KOPT-K1 (cell line): ENCODE measurements around the gene KDR.

Experiments
- H3K27ac ChIP-seq: fragments of 200-600 bp; sonication (generic); 2 replicates; pipeline ENCODE4 v1.5.1; 2016; ENCODE audit warnings: antibody characterized with exemption, mild to moderate bottlenecking, low read depth, low read length; ENCODE audit not compliant: poor library complexity, severe bottlenecking
- H3K36me3 ChIP-seq: fragments of 200-600 bp; sonication (generic); 2 replicates; pipeline ENCODE4 v1.5.1; 2017; ENCODE audit warnings: antibody characterized with exemption, mild to moderate bottlenecking, low read length, moderate library complexity; ENCODE audit not compliant: insufficient read depth
- H3K9me3 ChIP-seq: fragments of 200-600 bp; sonication (generic); 2 replicates; pipeline ENCODE4 v1.5.1; 2017; ENCODE audit warnings: antibody characterized with exemption, low read length, mild to moderate bottlenecking; ENCODE audit not compliant: insufficient read depth, poor library complexity, severe bottlenecking

KDR gene

GRCh38 chr4:55032788-55033187 is 92.6 kb downstream of the KDR start:
- Histone ChIP-seq H3K9me3 (no peaks in the 10 kb centered on the region), H3K36me3 (no peaks in the 10 kb centered on the region), H3K27ac (no peak overlapping the region)

- H3K36me3 ChIP-seq = no peaks in the 10 kb centered on the region
- no peaks in the 10 kb centered on the region for H3K9me3 ChIP-seq
- H3K27ac ChIP-seq = no peak overlapping the region
Measured at GRCh38 chr4:55032179-55032578, 93.2 kb downstream of the KDR start.

- Histone ChIP-seq H3K27ac (no peak overlapping the region), H3K9me3 (no peaks in the 10 kb centered on the region), H3K36me3 (no peaks in the 10 kb centered on the region)
Measured at GRCh38 chr4:55031158-55031557, 94.2 kb downstream of the KDR start.

- H3K27ac ChIP-seq = no peak overlapping the region
- no peaks in the 10 kb centered on the region for H3K36me3 ChIP-seq
Measured at GRCh38 chr4:55030589-55030988, 94.8 kb downstream of the KDR start.

GRCh38 chr4:55029821-55030503 is 95.4 kb downstream of the KDR start:
- Histone ChIP-seq H3K27ac (no peak overlapping the region), H3K36me3 (no peaks in the 10 kb centered on the region), H3K9me3 (no peaks in the 10 kb centered on the region)

More at GRCh38 chr4:55030589-55030988, 94.8 kb downstream of the KDR start:
- no peaks in the 10 kb centered on the region for H3K9me3 ChIP-seq

- Histone ChIP-seq H3K36me3 (no peaks in the 10 kb centered on the region), H3K27ac (no peak overlapping the region), H3K9me3 (no peaks in the 10 kb centered on the region)
Measured at GRCh38 chr4:55029321-55029720, 96.1 kb downstream of the KDR start.
